Measurements from ENCODE around the gene TRIM65. TPM values are rescaled to one million over a fixed set of nuclear protein-coding genes. Genes with fewer than 3 reads are reported as not detected.

The TRIM65 gene
- total and polyA plus RNA-seq, 2 donors: 14.4 to 20.2 TPM

GRCh38 chr17:75932852-75933251 lies 36.1 kb upstream of the TRIM65 start:
- Histone ChIP-seq H3K27me3 (ENCODE audit: control insufficient read depth in 2 of 2, insufficient read depth in 1 of 2, low read length in 1 of 2) (no peaks in the 10 kb centered on the region), H3K4me1 (ENCODE audit: control insufficient read depth in 2 of 2, insufficient read depth in 2 of 2, low read length in 2 of 2) (peaks cover 0 to 5% of the 10 kb centered on the region in 2 donors), H3K27ac (ENCODE audit: low read depth in 1 of 2, low read length in 1 of 2) (no peak overlapping the region), H3K36me3 (ENCODE audit: control insufficient read depth in 2 of 2, insufficient read depth in 2 of 2, low read length in 1 of 2) (no peaks in the 10 kb centered on the region), H3K9me3 (ENCODE audit: control insufficient read depth in 2 of 2, insufficient read depth in 1 of 2, low read length in 1 of 2) (no peaks in the 10 kb centered on the region), H3K4me3 (ENCODE audit: low read length in 2 of 2) (no peak overlapping the region)
- DNase-seq (ENCODE audit: low read depth in 6 of 9, low spot score in 9 of 9): no peak
- WGBS: 88% methylated on average over 5 of the region's 5 CpGs

GRCh38 chr17:75931062-75931461 lies 34.3 kb upstream of the TRIM65 start:
- Histone ChIP-seq H3K36me3 (ENCODE audit: control insufficient read depth in 2 of 2, insufficient read depth in 2 of 2, low read length in 1 of 2) (peaks cover 1 to 7% of the 10 kb centered on the region in 2 donors), H3K4me1 (ENCODE audit: control insufficient read depth in 2 of 2, insufficient read depth in 2 of 2, low read length in 2 of 2) (peaks cover 0 to 5% of the 10 kb centered on the region in 2 donors), H3K4me3 (ENCODE audit: low read length in 2 of 2) (no peak overlapping the region), H3K27me3 (ENCODE audit: control insufficient read depth in 2 of 2, insufficient read depth in 1 of 2, low read length in 1 of 2) (no peaks in the 10 kb centered on the region), H3K9me3 (ENCODE audit: control insufficient read depth in 2 of 2, insufficient read depth in 1 of 2, low read length in 1 of 2) (no peaks in the 10 kb centered on the region), H3K27ac (ENCODE audit: low read depth in 1 of 2, low read length in 1 of 2) (no peak overlapping the region)
- 96% methylated on average over 4 of the region's 4 CpGs for WGBS
- DNase-seq (ENCODE audit: low read depth in 6 of 9, low spot score in 9 of 9): no peak

GRCh38 chr17:75927286-75927922 lies 30.7 kb upstream of the TRIM65 start:
- H3K27me3 ChIP-seq (ENCODE audit: control insufficient read depth in 2 of 2, insufficient read depth in 1 of 2, low read length in 1 of 2): no peaks in the 10 kb centered on the region
- WGBS: 92% methylated on average over 6 of the region's 6 CpGs
- peaks cover 12 to 23% of the 10 kb centered on the region in 2 donors for H3K36me3 ChIP-seq (ENCODE audit: control insufficient read depth in 2 of 2, insufficient read depth in 2 of 2, low read length in 1 of 2)
- H3K27ac ChIP-seq (ENCODE audit: low read depth in 1 of 2, low read length in 1 of 2): no peak overlapping the region
- DNase-seq (ENCODE audit: low read depth in 6 of 9, low spot score in 9 of 9): no peak
- H3K4me3 ChIP-seq (ENCODE audit: low read length in 2 of 2): no peak overlapping the region
- H3K4me1 ChIP-seq (ENCODE audit: control insufficient read depth in 2 of 2, insufficient read depth in 2 of 2, low read length in 2 of 2): no peaks in the 10 kb centered on the region
- H3K9me3 ChIP-seq (ENCODE audit: control insufficient read depth in 2 of 2, insufficient read depth in 1 of 2, low read length in 1 of 2): no peaks in the 10 kb centered on the region

GRCh38 chr17:75926456-75926855 lies 29.7 kb upstream of the TRIM65 start:
- H3K36me3 ChIP-seq (ENCODE audit: control insufficient read depth in 2 of 2, insufficient read depth in 2 of 2, low read length in 1 of 2): peaks cover 12 to 23% of the 10 kb centered on the region in 2 donors
- no peak for DNase-seq (ENCODE audit: low read depth in 6 of 9, low spot score in 9 of 9)
- H3K27ac ChIP-seq (ENCODE audit: low read depth in 1 of 2, low read length in 1 of 2): no peak overlapping the region
- no peaks in the 10 kb centered on the region for H3K27me3 ChIP-seq (ENCODE audit: control insufficient read depth in 2 of 2, insufficient read depth in 1 of 2, low read length in 1 of 2)
- WGBS: 98% methylated on average over 4 of the region's 4 CpGs
- no peaks in the 10 kb centered on the region for H3K4me1 ChIP-seq (ENCODE audit: control insufficient read depth in 2 of 2, insufficient read depth in 2 of 2, low read length in 2 of 2)
- H3K4me3 ChIP-seq (ENCODE audit: low read length in 2 of 2): no peak overlapping the region
- no peaks in the 10 kb centered on the region for H3K9me3 ChIP-seq (ENCODE audit: control insufficient read depth in 2 of 2, insufficient read depth in 1 of 2, low read length in 1 of 2)

- no peak overlapping the region for H3K27ac ChIP-seq (ENCODE audit: low read depth in 1 of 2, low read length in 1 of 2)
These were observed 29.2 kb upstream of the TRIM65 start for GRCh38 chr17:75925912-75926311.

GRCh38 chr17:75925103-75925502 lies 28.4 kb upstream of the TRIM65 start:
- no peak for DNase-seq (ENCODE audit: low read depth in 6 of 9, low spot score in 9 of 9)
- H3K4me1 ChIP-seq (ENCODE audit: control insufficient read depth in 2 of 2, insufficient read depth in 2 of 2, low read length in 2 of 2): no peaks in the 10 kb centered on the region
- no peaks in the 10 kb centered on the region for H3K9me3 ChIP-seq (ENCODE audit: control insufficient read depth in 2 of 2, insufficient read depth in 1 of 2, low read length in 1 of 2)
- H3K27ac ChIP-seq (ENCODE audit: low read depth in 1 of 2, low read length in 1 of 2): no peak overlapping the region
- 96% methylated on average over 11 of the region's 11 CpGs for WGBS
- H3K4me3 ChIP-seq (ENCODE audit: low read length in 2 of 2): no peak overlapping the region
- H3K36me3 ChIP-seq (ENCODE audit: control insufficient read depth in 2 of 2, insufficient read depth in 2 of 2, low read length in 1 of 2): peaks cover 12 to 25% of the 10 kb centered on the region in 2 donors
- H3K27me3 ChIP-seq (ENCODE audit: control insufficient read depth in 2 of 2, insufficient read depth in 1 of 2, low read length in 1 of 2): no peaks in the 10 kb centered on the region

More at GRCh38 chr17:75925912-75926311, 29.2 kb upstream of the TRIM65 start:
- Histone ChIP-seq H3K4me3 (ENCODE audit: low read length in 2 of 2) (no peak overlapping the region), H3K36me3 (ENCODE audit: control insufficient read depth in 2 of 2, insufficient read depth in 2 of 2, low read length in 1 of 2) (peaks cover 12 to 23% of the 10 kb centered on the region in 2 donors), H3K4me1 (ENCODE audit: control insufficient read depth in 2 of 2, insufficient read depth in 2 of 2, low read length in 2 of 2) (no peaks in the 10 kb centered on the region), H3K9me3 (ENCODE audit: control insufficient read depth in 2 of 2, insufficient read depth in 1 of 2, low read length in 1 of 2) (no peaks in the 10 kb centered on the region), H3K27me3 (ENCODE audit: control insufficient read depth in 2 of 2, insufficient read depth in 1 of 2, low read length in 1 of 2) (no peaks in the 10 kb centered on the region)
- no peak for DNase-seq (ENCODE audit: low read depth in 6 of 9, low spot score in 9 of 9)
- WGBS: 98% methylated on average over 15 of the region's 15 CpGs

- DNase-seq (ENCODE audit: low read depth in 6 of 9, low spot score in 9 of 9): no peak
- 97% methylated on average over 19 of the region's 19 CpGs for WGBS
- Histone ChIP-seq H3K4me3 (ENCODE audit: low read length in 2 of 2) (no peak overlapping the region), H3K36me3 (ENCODE audit: control insufficient read depth in 2 of 2, insufficient read depth in 2 of 2, low read length in 1 of 2) (peaks cover 12 to 33% of the 10 kb centered on the region in 2 donors), H3K27ac (ENCODE audit: low read depth in 1 of 2, low read length in 1 of 2) (no peak overlapping the region), H3K9me3 (ENCODE audit: control insufficient read depth in 2 of 2, insufficient read depth in 1 of 2, low read length in 1 of 2) (no peaks in the 10 kb centered on the region), H3K27me3 (ENCODE audit: control insufficient read depth in 2 of 2, insufficient read depth in 1 of 2, low read length in 1 of 2) (no peaks in the 10 kb centered on the region), H3K4me1 (ENCODE audit: control insufficient read depth in 2 of 2, insufficient read depth in 2 of 2, low read length in 2 of 2) (no peaks in the 10 kb centered on the region)
These were observed 26.5 kb upstream of the TRIM65 start for GRCh38 chr17:75922963-75923874.

GRCh38 chr17:75922173-75922961 lies 25.6 kb upstream of the TRIM65 start:
- H3K4me3 ChIP-seq (ENCODE audit: low read length in 2 of 2): no peak overlapping the region

More at GRCh38 chr17:75922173-75922961, 25.6 kb upstream of the TRIM65 start:
- 96% methylated on average over 18 of the region's 18 CpGs for WGBS
- DNase-seq (ENCODE audit: low read depth in 6 of 9, low spot score in 9 of 9): no peak
- Histone ChIP-seq H3K9me3 (ENCODE audit: control insufficient read depth in 2 of 2, insufficient read depth in 1 of 2, low read length in 1 of 2) (no peaks in the 10 kb centered on the region), H3K27me3 (ENCODE audit: control insufficient read depth in 2 of 2, insufficient read depth in 1 of 2, low read length in 1 of 2) (no peaks in the 10 kb centered on the region), H3K4me1 (ENCODE audit: control insufficient read depth in 2 of 2, insufficient read depth in 2 of 2, low read length in 2 of 2) (peaks cover 0 to 3% of the 10 kb centered on the region in 2 donors), H3K27ac (ENCODE audit: low read depth in 1 of 2, low read length in 1 of 2) (no peak overlapping the region), H3K36me3 (ENCODE audit: control insufficient read depth in 2 of 2, insufficient read depth in 2 of 2, low read length in 1 of 2) (peaks cover 12 to 38% of the 10 kb centered on the region in 2 donors)
